Activated CD4-positive, alpha-beta T cell treated with anti-CD3 and anti-CD28 coated beads, Interleukin-2, amount 10 ng/mL, durations not matched to agents 24 days and 14 days (primary cell): ENCODE data around the gene TRAPPC2. TPM values are rescaled to one million over a fixed set of nuclear protein-coding genes. Genes with fewer than 3 reads are reported as not detected.
A peak's percentile ranks its signal among the peaks of the same experiment; 100 is the strongest.

ENCODE experiments used
- DNase-seq: peaks from one replicate; pipeline ENCODE4 v3.0.0; 2022
- H3K27ac Mint-ChIP-seq: one replicate; pipeline ENCODE4 v1.8.0; 2022; ENCODE audit warnings: mild to moderate bottlenecking, mixed read lengths
- H3K27me3 Mint-ChIP-seq: one replicate; pipeline ENCODE4 v1.8.0; 2022; ENCODE audit warnings: mixed read lengths
- H3K36me3 Mint-ChIP-seq: one replicate; pipeline ENCODE4 v1.8.0; 2022; ENCODE audit warnings: low read depth, mild to moderate bottlenecking, mixed read lengths
- H3K4me1 Mint-ChIP-seq: one replicate; pipeline ENCODE4 v1.8.0; 2021; ENCODE audit warnings: mixed read lengths
- H3K4me3 Mint-ChIP-seq: one replicate; pipeline ENCODE4 v1.8.0; 2022; ENCODE audit warnings: mild to moderate bottlenecking, moderate library complexity, mixed read lengths
- H3K9me3 Mint-ChIP-seq: one replicate; pipeline ENCODE4 v1.8.0; 2021; ENCODE audit warnings: mixed read lengths
- intact Hi-C: fragments of 100-400 bp; cut with micrococcal nuclease; formaldehyde crosslinking; loops from one replicate; pipeline ENCODE4 v1.15.1; 2023
- total RNA-seq: library from RNA; stranded (reverse); gene quantifications from 2 replicates; pipeline ENCODE4 v1.2.3, GENCODE V29; 2022

TRAPPC2 gene
- total RNA-seq: 13.6 and 15.4 TPM in 2 replicates

DNA sequence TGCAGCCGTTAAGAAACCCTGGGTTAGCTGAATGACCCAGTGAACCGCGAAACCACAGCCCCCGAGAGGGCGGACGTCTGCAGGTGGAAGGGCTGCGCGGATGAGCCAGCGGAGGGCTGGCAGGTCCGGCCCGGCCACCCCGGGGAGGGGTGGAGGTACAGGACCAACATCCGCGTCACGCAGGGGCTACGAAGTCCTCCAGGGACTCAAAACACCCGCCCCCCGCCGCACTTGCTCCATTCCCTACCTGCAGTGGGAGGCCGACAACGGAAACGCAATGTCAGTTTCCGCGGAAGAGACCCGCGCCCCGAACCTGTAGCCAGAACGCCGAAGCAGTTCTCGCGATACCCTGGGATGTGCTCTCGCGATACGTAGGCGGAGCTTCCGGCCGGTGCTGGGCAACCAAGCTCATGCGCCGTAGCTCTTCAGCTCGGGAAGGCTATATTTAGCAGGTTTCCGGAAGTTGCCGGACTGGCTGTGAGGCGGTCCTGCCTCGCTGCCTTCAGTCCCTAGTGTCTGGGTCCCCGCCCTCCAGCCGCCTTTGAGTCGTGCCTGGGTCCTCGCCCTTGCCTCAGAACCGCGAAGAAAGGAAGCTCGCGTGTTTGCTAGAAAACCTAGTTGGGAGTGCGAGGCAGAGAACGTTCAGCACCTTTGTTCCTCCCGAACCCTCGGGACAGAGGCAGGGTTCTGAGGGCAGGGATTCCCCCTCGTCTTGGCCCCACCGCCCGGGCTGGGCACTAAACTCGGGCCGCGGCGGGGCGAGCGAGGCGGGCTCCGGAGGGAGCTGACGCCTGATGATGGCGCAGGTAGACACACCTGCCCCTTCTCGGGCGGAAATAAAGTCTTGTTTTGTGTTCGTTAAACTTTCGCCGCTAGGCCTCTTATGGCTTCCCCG is at the start of gene TRAPPC2, which contains the start of gene OFD1:
Gene TRAPPC2 (minus strand): TSS at position 343 of the 895 bp plus-strand sequence. CDS start 14,657 bp downstream, outside the sequence.
Gene OFD1 (plus strand): TSS at position 471 of the 895 bp plus-strand sequence. CDS start 324 bp downstream, at position 795.
- Mint-ChIP-seq H3K4me3 (peak within 1 kb of the TSS; percentile 99), H3K9me3 (no peaks in the 10 kb centered on the region), H3K4me1 (peaks cover 35% of the 10 kb centered on the region), H3K27me3 (no peaks in the 10 kb centered on the region), H3K27ac (peak within 1 kb of the TSS; percentile 97), H3K36me3 (peaks cover 44% of the 10 kb centered on the region)
- DNase-seq: peak; percentile 97
- intact Hi-C loops: loop anchor here (1.0 to 10.0 kb wide), 4 partner anchors 45 to 1420 kb away; partner anchors contain the start of gene RAB9A

DNA sequence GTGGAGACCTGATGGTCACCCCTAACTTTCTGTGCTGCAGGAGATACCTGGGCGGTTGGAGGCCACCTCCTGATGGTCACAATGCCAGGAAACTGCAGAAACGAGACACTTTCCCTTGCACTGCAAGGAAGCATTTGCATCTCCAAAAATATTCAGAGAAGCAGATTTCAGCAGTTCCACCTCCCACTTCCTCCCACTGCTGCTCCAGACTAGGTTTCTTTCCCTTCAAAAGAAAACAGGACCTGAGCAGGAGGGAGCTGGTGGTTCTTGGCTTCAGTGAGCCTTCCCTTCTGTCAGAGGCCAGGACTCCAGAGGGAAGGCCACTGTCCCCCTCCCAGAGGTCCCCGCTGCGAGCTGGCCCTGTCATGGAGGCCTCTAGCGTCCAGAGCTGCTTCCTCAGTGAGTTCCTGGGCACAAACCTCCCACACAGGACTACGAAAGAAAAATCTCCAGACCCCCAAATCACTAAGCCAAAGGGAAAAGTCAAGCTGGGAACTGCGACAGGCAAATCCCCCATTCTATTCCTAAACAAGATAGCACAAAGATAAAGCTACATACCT is 46.5 kb upstream of the TRAPPC2 start:
- intact Hi-C loops: no loop called here
- H3K27ac Mint-ChIP-seq: no peak overlapping the region
- DNase-seq: no peak
- H3K4me1 Mint-ChIP-seq: no peaks in the 10 kb centered on the region
- H3K9me3 Mint-ChIP-seq: no peaks in the 10 kb centered on the region
- no peaks in the 10 kb centered on the region for H3K27me3 Mint-ChIP-seq
- H3K4me3 Mint-ChIP-seq: no peak overlapping the region
- peaks cover 3% of the 10 kb centered on the region for H3K36me3 Mint-ChIP-seq

DNA sequence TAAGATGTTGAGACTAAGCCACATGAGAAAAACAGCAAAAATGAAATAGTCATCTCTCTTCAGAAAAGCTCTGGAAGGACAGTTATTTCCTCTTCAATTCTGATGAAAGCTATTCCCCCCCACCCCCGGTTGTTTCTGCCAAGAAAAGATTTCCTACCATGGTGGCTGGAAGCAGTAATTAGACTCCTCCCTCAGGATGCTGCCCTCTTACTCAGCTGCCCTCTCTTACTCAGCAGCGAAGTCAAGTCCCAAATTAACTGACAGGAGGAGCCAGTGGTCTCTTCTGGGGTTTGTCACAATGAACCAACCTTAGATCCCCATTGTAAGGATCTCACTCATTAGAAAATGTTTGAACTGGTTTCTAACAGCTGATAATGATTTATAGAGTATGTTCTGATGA is 44.5 kb upstream of the TRAPPC2 start:
- no peak overlapping the region for H3K4me3 Mint-ChIP-seq
- H3K36me3 Mint-ChIP-seq: peaks cover 11% of the 10 kb centered on the region
- no peaks in the 10 kb centered on the region for H3K27me3 Mint-ChIP-seq
- intact Hi-C loops: no loop called here
- no peak for DNase-seq
- no peaks in the 10 kb centered on the region for H3K9me3 Mint-ChIP-seq
- no peak overlapping the region for H3K27ac Mint-ChIP-seq
- no peaks in the 10 kb centered on the region for H3K4me1 Mint-ChIP-seq

DNA sequence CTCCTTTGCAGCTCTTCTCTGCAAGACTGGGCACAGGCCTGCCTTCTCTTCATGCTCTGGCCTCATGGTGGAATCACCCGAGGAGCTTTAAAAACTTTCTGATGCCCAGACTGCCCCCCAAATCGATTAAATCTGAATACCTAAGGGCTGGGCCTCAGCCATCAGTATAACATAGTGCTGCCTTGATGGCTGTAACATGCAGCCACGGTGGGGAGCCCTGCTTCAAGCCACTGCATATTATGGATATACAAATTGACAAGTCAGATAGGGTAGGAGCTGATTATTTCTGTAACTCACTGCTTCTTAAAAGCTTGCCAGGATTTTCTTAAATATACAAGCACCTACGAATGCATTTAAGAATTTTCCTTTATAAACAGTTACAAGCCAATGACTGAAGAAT is 42.0 kb upstream of the TRAPPC2 start:
- Mint-ChIP-seq H3K9me3 (no peaks in the 10 kb centered on the region), H3K27ac (no peak overlapping the region), H3K36me3 (peaks cover 18% of the 10 kb centered on the region), H3K4me3 (no peak overlapping the region), H3K4me1 (no peaks in the 10 kb centered on the region), H3K27me3 (no peaks in the 10 kb centered on the region)
- intact Hi-C loops: no loop called here
- no peak for DNase-seq

GRCh38 chrX:13775837-13776236 is 41.4 kb upstream of the TRAPPC2 start:
- no peaks in the 10 kb centered on the region for H3K27me3 Mint-ChIP-seq
- H3K4me1 Mint-ChIP-seq: no peaks in the 10 kb centered on the region
- H3K9me3 Mint-ChIP-seq: no peaks in the 10 kb centered on the region
- H3K27ac Mint-ChIP-seq: no peak overlapping the region
- peaks cover 18% of the 10 kb centered on the region for H3K36me3 Mint-ChIP-seq
- H3K4me3 Mint-ChIP-seq: no peak overlapping the region
- no peak for DNase-seq
- intact Hi-C loops: no loop called here

DNA sequence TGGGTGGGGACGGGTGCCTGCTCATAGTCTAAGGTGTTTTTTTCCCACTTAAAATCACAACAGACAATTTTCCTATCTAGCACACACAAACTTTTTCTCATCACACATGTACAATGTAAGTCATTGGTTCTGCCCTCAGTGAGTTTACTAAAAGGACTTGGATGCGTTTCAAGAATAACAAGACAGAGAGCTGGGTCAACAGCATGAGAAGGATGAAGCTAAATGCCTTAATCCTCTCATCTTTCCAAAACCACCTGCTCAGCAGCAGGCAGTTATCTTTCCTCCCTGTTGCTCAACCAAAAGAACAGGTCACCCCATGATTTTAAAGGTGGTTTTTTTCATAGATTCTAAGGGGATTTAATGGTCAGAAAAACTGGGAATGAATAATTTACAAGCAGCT is 40.3 kb upstream of the TRAPPC2 start:
- Mint-ChIP-seq H3K27ac (no peak overlapping the region), H3K4me1 (no peaks in the 10 kb centered on the region), H3K4me3 (no peak overlapping the region), H3K36me3 (peaks cover 26% of the 10 kb centered on the region), H3K27me3 (no peaks in the 10 kb centered on the region), H3K9me3 (no peaks in the 10 kb centered on the region)
- intact Hi-C loops: no loop called here
- no peak for DNase-seq

GRCh38 chrX:13770013-13770535 is 35.7 kb upstream of the TRAPPC2 start:
- intact Hi-C loops: no loop called here
- H3K36me3 Mint-ChIP-seq: peaks cover 52% of the 10 kb centered on the region

GRCh38 chrX:13768939-13769338 is 34.5 kb upstream of the TRAPPC2 start:
- H3K27me3 Mint-ChIP-seq: no peaks in the 10 kb centered on the region
- no peaks in the 10 kb centered on the region for H3K9me3 Mint-ChIP-seq
- H3K36me3 Mint-ChIP-seq: peaks cover 44% of the 10 kb centered on the region
- no peak overlapping the region for H3K27ac Mint-ChIP-seq
- H3K4me1 Mint-ChIP-seq: no peaks in the 10 kb centered on the region
- H3K4me3 Mint-ChIP-seq: no peak overlapping the region
- DNase-seq: no peak
- intact Hi-C loops: no loop called here

More at GRCh38 chrX:13770013-13770535, 35.7 kb upstream of the TRAPPC2 start:
- DNase-seq: no peak
- Mint-ChIP-seq H3K27ac (no peak overlapping the region), H3K9me3 (no peaks in the 10 kb centered on the region), H3K27me3 (no peaks in the 10 kb centered on the region), H3K4me3 (no peak overlapping the region), H3K4me1 (no peaks in the 10 kb centered on the region)

DNA sequence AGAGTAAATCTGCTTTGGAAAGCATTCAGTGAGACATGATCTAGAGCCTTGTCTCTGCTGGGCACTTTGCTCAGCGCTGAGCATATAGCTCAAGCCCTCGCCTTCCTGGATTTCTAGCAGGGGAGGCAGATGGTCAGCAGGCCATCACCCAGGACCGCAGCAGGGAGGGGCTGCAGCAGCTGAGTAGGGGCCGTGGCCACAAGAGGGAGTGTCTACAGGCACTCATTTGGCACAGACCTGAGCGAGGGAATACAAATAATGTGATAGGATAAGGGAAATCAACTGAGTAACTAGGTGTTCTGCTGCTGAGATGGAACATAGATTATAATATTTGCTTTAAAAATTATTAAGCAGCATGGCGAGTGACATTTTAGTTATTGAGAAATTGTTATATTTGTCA is 30.3 kb upstream of the TRAPPC2 start:
- DNase-seq: no peak
- H3K9me3 Mint-ChIP-seq: no peaks in the 10 kb centered on the region
- H3K36me3 Mint-ChIP-seq: peaks cover 47% of the 10 kb centered on the region
- no peak overlapping the region for H3K27ac Mint-ChIP-seq
- H3K4me1 Mint-ChIP-seq: no peaks in the 10 kb centered on the region
- intact Hi-C loops: no loop called here
- H3K27me3 Mint-ChIP-seq: no peaks in the 10 kb centered on the region
- no peak overlapping the region for H3K4me3 Mint-ChIP-seq

DNA sequence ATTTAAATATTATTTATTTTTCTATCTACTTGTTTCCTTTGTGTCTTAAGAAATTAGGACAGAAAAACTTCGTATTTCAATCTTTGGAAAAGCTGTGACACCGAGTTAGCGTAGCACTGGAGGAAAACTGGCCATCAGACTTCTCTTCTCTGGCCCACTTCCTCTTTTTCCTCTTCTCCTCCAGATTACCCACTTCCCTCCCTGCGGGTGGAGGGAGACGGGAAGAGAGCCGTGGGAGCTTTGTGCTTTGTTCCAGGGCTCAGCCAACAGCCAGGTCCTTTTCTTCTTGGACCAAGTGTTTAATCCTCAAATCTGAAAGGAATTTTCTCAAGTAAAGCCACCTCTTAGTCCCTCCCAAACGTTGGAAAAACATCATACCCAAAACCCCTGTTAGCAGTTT is 29.9 kb upstream of the TRAPPC2 start:
- H3K4me3 Mint-ChIP-seq: no peak overlapping the region
- H3K36me3 Mint-ChIP-seq: peaks cover 45% of the 10 kb centered on the region
- no peaks in the 10 kb centered on the region for H3K27me3 Mint-ChIP-seq
- H3K27ac Mint-ChIP-seq: no peak overlapping the region
- no peaks in the 10 kb centered on the region for H3K9me3 Mint-ChIP-seq
- DNase-seq: no peak
- intact Hi-C loops: no loop called here
- H3K4me1 Mint-ChIP-seq: no peaks in the 10 kb centered on the region

DNA sequence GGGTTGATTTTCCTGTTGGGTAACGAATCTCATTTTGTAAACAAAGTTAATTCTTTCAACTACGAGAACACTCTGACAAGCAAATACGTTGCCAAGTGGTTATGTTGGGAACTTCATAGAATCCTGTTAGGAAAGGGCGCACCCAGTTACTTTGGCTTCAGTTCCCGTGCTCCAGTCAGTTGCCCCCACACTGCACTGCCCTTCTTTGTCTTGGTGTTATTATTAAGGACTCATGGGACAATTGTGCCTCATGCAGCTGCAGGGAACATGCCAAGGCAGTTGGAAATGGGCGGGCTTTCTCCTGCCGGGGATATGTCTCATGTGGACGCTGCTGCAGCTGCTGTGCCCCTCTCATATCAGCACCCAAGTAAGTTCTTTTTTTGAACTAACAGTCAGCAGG is 29.1 kb upstream of the TRAPPC2 start:
- Mint-ChIP-seq H3K36me3 (peaks cover 46% of the 10 kb centered on the region), H3K27me3 (no peaks in the 10 kb centered on the region), H3K4me1 (no peaks in the 10 kb centered on the region), H3K9me3 (no peaks in the 10 kb centered on the region), H3K4me3 (no peak overlapping the region), H3K27ac (no peak overlapping the region)
- intact Hi-C loops: no loop called here
- DNase-seq: no peak

DNA sequence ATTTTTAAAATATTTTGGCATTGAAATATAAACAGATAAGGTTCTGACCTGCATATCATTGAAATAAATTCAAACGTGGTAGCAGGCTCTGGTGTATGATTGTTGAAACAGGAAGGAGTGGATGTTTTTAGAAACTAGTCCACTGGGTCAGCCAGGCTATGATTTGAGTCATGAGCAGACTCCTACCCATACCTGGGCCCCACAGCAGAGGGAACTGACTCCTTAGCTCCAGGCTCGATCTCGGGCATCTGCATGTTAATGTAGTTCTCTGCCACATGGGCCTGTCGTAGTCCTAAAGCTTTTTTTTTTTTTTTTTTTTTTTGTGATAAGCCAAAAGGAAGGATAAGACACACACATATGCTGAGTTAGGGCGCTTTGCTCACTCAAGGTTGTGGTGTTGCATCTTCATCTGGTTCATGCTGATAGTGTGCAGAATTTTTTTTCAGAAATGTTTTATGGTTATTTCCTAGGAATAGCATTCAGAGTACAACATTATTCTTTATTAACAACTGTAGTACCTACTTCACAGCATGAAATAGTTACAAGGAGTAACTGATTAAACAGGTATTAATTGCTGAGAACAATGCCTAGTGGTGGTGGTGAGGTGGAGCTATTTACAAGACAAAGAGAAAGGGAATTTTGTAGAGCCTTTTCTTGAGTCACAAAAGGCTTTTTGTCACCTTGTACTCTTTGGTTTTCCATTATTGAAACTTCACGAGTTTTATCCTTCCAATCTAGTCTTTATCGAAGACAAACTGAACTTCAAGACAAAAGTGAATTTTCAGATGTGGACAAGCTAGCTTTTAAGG is 27.4 kb upstream of the TRAPPC2 start:
- H3K36me3 Mint-ChIP-seq: peaks cover 47% of the 10 kb centered on the region
- no peak overlapping the region for H3K27ac Mint-ChIP-seq
- H3K4me3 Mint-ChIP-seq: no peak overlapping the region
- H3K4me1 Mint-ChIP-seq: no peaks in the 10 kb centered on the region
- H3K9me3 Mint-ChIP-seq: no peaks in the 10 kb centered on the region
- intact Hi-C loops: no loop called here
- H3K27me3 Mint-ChIP-seq: no peaks in the 10 kb centered on the region
- no peak for DNase-seq

GRCh38 chrX:13760426-13760825 is 26.0 kb upstream of the TRAPPC2 start:
- H3K27me3 Mint-ChIP-seq: no peaks in the 10 kb centered on the region
- no peak overlapping the region for H3K4me3 Mint-ChIP-seq
- DNase-seq: no peak
- intact Hi-C loops: no loop called here
- H3K9me3 Mint-ChIP-seq: no peaks in the 10 kb centered on the region
- peaks cover 36% of the 10 kb centered on the region for H3K36me3 Mint-ChIP-seq
- H3K4me1 Mint-ChIP-seq: peaks cover 2% of the 10 kb centered on the region
- no peak overlapping the region for H3K27ac Mint-ChIP-seq
